ENCODE data around the gene LTC4S.
"Not testable (repeated sequence)": the region's sequence is repeated elsewhere in the genome, so short reads cannot be mapped to it uniquely, and the experiment has no call there.

The LTC4S gene, protein sequence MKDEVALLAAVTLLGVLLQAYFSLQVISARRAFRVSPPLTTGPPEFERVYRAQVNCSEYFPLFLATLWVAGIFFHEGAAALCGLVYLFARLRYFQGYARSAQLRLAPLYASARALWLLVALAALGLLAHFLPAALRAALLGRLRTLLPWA
- total RNA-seq, result 2.7 to 4.8 reads per million in 2 donors

DNA sequence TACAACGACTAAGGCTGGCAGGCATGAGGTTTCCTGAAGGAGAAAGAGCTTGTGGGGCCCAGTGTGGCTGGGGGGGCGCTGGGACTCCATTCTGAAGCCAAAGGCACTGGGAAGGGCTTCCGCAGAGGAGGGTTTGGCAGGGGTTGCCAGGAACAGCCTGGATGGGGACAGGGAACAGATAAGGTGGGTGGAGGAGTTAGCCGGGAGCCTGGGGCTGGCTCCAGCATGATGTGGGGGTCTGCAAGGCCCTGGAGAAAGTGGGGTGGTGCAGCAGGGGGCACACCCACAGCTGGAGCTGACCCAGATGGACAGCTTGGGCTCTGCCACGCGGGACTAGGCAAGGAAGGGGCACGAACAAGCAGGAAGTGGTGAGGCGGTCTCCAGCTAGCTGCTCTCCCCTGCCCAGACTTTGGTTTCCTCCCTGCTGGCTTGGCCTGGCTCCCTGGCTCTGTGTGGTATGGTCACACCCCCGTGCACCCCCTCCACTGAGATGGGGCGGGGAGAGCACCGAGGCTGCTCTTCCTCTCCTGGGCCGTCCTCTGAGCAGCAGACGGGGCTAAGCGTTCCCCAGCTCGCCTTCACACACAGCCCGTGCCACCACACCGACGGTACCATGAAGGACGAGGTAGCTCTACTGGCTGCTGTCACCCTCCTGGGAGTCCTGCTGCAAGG lies at the start of gene LTC4S:
LTC4S (plus strand) TSS at position 519 of the 672 bp plus-strand sequence; CDS start at position 614, 95 bp downstream.
- peak; percentile 52 for DNase-seq

DNA sequence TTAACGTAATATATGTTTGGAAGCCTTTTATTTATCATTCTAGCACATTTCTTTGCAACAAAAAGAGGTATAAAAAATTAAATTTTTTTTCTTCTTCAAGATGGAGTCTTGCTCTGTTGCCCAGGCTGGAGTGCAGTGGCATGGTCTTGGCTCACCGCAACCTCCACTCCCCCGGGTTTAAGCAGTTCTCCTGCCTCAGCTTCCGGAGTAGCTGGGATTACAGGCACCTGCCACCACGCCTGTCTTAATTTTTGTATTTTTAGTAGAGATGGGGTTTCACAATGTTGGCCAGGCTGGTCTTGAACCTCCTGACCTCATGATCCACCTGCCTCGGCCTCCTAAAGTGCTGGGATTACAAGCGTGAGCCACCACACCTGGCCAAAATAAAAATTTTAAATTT lies 49.7 kb upstream of the LTC4S start:
- not testable (repeated sequence) for DNase-seq

DNA sequence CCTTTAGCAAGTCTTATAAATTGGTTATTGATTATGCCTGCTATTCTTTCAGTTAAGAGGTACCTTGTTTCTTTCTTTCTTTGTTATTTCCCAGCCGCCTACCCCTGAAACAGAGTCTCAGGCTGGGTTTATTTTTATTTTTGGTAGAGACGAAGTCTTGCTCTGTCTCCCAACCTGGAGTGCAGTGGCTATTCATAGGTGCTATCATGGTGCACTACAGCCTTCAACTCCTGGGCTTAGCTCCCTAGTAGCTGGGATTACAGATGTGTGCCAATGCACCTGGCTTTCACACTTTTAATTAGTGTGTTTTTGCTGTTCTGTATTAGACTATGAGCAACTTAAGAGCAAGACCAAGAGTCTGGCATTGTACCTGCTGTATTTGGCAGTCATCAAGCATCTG lies 46.9 kb upstream of the LTC4S start:
- no peak for DNase-seq

DNA sequence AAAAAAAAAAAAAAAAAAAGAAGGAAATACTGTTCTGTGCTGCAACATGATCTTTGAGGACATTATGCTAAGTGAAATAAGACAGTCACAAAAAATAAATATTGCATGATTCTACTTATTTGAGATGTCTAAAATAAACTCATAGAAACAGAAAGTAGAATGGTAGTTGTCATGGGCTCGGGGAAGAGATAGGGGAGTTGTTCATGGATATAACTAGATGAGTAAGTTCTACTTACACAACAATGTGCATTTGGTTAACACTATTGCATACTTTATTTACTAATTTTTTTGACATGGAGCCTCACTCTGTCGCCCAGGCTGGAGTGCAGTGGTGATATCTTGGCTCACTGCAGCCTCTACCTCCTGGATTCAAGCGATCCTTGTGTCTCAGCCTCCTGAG lies 46.0 kb upstream of the LTC4S start:
- DNase-seq, result no peak

DNA sequence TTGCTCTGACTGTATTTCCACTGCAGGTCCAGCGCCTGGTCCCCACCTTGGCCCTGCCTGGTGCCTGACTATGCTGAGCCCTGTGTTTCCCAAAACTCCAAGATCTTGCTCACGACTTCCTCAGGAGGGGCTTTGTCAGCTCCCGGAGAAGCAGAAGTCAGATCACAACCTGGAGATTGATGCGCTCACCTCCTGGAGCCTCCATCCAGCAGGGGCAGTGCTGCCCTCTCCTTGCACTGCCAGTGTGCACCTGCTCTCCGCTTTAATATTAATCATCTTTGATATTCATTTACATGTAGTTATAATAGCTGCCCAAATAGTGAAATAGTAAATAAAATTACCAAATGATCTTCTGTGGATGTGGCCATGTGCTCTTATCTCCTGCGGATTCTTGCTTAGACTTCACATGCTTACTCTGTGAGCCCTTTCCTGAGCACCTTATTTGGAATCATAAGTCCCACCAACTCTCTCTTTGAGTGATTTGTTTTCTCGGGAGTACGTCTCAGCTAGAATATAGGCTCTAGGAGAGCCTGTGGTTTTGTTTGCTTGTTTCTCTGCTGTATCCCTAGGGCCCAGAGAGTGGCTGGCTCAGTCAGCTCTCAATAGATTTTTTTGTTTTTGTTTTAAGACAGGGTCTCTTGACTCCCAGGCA lies 43.8 kb upstream of the LTC4S start:
- DNase-seq, result no peak

DNA sequence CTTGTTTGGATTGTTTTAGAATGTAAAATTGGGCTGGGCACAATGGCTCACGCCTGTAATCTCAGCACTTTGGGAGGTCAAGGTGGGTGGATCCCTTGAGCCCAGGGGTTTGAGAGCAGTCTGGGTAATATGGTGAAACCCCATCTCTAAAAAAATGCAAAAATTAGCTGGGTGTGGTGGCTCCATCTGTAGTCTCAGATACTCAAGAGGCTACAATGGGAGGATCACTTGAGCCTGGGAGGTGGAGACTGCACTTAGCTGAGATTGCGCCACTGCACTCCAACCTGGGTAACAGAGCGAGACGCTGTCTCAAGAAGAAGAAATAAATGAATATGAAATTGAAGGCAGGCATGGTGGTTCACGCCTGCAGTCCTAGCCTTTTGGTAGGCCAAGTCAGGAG lies 39.8 kb upstream of the LTC4S start:
- DNase-seq, result no peak

DNA sequence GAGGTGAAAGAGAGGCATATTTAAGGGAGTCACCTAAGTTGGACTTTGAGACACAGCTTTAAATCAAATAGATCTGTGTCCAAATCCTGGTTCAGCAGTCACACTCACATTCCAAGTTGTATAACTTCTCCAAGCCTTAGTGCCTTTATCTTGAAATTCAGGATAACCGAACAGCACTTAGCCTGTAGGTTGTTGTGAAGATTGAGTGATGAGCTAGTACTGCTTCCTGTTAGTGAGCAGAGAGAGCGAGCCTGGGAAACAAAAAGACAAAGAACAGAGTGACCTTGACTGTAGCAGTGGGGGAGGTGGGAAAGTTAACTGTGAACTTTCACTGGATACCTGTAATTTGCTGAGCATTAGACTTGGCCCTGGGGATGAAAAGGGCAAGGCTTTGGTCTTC lies 38.8 kb upstream of the LTC4S start:
- no peak for DNase-seq

DNA sequence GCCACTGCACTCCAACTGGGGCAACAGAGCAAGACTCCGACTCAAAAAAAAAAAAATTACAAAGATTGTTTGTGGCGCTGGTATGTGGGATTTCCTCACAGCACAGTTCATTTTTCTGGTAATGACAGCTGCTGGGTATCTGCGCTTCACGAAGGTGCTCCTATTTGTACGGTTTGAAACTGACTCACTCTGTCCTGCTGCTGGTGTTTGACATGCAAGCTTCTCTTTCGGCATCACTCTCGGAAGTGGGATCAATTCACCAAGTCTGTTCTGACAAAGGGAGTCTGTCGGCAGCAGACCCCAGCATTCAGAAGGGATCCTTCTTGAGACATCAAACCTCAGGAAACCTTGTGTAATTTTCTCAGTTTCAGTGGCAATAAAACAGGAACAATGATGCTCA lies 34.8 kb upstream of the LTC4S start:
- DNase-seq, result no peak

DNA sequence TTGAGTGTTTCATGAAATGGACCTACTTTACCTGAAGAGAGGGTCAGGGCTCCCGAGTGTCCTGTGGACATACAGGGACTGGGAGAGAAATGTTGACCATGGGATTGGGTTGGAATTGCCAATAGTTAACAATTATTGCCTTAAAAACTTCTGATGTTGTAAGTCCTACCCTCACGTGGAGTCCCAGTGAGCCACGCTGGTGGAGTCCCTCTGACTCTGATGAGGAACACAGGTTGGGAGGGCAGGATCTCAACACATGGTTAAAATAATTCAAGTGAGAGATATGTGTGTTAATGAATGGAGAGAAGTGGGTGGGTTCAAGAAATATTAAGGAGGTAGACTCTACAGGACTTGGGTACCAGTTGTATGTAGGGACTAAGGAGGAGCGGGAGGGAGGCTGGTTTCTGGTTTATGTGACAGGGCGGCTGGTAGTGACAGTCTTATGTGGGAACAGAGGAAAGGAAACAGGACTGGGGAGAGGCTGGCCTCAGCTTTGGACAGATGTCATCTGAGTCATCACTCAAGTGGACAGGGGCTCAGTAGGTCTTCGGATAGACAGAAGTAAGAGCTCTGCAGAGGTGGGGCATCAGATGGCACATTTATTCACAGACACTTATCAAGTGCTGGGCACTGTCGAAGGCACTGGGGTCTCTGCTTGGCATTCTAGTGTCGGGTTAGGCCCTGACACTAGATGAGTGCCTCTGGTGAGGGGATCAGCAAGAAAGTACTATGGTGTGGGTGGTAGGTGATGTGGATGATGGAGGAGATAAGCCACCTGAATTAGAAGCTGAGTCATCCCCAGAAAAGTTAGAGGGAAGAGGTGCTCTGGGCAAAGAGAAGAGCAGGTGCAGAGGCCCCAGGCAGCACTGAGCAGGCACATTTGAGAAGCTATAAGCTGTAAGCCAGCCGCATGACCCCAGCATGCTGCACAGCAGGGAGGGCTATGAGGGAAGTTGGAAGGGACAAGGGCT lies 33.9 kb upstream of the LTC4S start:
- no peak for DNase-seq

DNA sequence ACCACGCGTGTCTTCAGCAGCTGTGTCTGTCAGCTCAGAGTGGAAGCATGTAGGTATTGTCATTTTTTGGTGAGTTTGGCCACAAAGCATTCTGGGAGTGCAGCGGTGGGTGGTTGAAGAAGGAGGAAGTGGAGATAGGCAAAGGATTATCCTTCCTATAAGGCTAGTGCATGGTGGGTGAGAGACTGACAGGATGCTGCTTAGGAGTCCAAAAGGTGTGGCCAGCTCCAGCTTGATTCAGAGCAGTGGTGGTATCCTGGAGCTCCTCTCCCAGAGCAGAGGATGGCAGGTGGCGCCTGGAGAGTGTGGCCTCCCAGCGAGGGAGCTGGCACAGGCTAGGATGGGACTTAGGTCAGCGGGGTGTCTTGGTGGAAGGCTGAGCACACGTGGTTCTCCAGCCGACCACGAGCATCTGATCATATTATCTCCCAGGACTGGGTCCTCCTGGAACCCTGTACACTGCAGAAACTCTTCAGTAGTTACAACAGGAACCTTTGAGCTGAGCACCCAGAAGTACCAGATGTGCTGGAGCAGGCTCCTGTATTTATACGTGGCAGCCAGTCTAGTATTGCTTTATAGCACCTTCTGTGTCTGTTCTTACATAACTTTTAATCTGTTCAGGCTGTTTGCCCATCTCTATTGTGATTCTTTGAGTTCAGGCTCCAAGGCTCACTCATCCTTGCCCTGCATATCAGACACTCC lies 31.6 kb upstream of the LTC4S start:
- no peak for DNase-seq

DNA sequence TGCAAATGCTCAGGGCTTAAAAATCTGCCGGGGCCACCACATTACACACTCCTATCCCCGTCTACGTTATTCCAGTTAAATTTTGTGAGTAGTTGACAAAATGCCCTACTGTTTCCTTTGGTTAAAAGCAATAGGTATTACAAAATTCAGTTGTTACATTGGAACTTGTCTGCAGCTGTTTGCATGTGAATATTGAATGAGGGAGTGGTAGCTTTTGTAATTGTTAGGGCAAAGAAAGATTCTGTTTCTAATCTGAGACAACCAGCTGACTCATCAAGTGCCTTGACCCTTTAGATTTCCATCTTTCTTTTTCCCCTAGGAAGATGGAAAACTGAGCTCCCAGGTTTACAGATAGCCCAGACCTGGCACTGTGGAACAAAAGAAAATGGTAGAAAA lies 31.0 kb upstream of the LTC4S start:
- DNase-seq, result no peak

DNA sequence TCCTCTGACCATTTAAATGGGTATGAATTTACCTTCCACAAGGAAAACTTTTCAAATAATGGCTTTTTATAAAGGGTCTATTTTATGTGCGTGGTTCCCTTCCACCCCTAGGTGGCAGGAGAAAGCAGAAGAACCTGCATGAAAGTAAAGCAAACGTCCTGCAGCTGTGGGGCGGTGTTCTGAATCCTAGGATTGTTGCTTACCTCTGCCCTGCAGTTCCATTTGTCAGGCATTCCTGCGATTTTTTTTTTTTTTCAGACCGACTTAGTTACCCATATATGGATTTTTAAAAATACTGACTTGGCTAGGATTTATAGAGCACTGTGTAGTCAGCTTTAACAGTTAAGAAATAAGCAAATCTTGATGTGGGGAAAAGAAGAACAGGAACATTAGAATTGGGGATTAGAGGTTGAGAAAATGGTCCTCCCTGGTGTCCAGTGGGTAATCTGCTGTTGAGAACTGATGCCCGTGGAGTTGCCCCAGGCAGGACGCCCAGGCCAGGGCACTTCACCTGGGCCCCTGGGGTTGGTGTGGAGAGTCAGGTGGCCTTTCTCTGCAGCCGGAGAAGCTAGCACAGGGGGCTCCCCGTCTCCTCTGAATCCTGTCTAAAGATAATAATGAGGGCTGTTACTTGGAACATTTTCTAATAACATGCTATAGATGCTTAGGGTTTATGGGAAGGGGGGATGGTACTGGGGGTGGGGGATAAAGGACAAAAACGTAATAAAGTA lies 30.4 kb upstream of the LTC4S start:
- peak; percentile 23 for DNase-seq

DNA sequence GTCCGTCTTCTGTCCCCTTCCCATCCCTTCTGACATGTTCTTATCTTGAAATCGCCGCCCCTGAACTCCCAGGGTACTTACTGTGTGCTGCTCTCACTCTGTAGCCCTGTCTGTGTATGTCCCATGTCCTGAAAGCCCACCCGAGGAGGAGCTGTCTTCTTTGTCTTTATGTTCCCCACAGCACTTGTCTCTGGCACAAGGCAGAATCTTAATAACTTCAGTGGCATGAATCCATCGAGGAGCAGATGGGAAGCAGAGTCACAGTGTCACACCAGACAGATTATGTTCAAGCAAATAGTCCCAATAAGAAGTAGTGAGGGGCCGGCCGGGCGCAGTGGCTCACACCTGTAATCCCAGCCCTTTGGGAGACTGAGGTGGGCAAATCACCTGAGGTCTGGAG lies 29.7 kb upstream of the LTC4S start:
- DNase-seq, result no peak

DNA sequence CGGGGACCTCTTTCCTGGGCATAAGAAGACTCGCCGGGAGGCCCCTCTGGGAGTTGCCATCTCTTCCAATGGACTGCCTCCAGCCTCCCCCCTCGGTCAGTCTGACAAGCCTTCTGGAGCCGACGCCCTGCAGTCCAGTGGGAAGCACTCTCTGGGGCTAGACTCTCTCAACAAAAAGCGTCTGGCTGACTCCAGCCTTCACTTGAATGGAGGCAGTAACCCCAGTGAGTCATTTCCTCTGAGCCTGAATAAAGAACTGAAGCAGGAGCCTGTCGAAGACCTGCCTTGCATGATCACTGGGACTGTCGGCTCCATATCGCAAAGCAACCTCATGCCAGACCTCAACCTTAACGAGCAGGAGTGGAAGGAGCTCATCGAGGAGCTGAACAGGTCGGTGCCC lies 28.4 kb upstream of the LTC4S start:
- no peak for DNase-seq

DNA sequence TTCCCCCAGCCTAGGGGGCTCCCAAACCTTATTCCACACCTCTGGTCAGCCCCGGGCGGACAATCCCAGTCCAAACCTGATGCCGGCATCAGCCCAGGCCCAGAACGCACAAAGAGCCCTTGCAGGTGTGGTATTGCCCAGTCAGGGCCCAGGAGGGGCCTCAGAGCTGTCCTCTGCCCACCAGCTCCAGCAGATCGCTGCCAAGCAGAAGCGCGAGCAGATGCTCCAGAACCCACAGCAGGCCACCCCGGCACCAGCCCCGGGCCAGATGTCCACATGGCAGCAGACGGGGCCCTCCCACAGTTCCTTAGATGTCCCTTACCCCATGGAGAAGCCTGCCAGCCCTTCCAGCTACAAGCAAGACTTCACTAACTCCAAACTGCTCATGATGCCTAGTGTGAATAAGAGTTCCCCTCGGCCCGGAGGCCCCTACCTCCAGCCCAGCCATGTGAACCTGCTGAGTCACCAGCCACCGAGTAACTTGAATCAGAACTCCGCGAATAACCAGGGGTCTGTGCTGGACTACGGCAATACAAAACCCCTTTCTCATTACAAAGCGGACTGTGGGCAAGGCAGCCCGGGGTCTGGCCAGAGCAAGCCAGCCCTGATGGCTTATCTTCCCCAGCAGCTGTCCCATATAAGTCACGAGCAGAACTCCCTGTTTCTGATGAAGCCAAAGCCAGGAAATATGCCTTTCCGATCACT lies 27.6 kb upstream of the LTC4S start:
- no peak for DNase-seq

DNA sequence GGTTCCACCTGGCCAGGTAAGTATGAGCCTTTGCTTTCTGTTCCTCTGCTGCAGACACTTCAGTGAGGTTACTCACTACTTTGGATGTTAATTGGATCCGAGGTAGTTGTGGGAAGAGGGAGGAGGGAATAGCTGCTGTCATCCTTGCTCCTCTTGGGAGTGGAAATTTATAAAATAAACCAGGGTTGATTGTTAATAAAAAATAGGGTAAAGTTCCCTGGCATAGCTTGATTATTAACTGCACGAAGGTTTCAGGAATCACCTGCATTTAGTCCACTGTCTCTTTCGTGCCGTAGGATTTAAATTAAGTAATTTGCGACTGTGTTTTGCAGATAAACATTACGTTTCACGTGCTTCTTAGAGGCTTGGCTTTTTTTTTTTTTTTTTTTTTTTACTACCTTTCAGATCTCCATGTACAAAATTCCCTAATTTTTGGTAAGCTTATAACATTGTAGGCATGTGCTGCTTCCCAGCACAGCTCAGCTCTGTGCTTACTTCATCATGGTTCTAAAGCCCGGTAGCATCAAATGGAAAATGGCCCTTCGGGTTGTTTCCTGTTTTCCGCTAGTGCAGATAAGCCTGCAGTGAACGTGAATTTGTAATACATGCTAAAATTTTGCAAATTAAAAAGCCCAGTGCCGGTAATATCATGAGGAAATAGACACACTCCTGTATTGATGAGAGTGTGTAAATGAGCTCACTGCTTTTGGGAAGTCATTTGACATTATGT lies 26.9 kb upstream of the LTC4S start:
- DNase-seq, result no peak

DNA sequence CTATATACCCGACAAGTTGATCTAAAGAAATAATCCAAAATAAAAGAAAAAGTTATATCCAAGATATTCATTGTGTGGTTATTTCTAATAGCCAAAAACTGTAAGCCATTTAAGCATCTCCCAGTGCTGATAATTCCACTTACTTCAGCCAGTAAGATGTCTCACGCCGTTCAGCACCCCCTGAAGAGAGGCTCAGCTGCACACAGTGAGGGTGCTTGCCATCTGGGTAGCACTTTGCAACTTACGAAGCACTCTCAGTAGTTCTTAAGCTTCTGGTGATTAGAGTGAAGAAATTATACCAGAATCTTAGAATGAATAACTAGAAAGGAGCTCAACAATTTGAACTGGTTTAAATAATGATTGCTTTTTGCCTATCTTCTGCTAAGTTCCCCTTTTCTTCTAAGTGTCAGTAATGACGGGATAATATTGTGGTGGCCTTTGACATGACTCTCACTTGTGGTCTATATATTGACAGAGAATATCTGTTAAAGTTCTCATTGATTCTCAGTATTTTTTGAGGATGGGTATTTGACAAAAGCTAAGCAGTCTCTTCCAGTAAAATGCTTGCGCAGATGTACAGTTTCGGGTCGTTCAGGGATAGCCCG lies 26.2 kb upstream of the LTC4S start:
- DNase-seq, result no peak

DNA sequence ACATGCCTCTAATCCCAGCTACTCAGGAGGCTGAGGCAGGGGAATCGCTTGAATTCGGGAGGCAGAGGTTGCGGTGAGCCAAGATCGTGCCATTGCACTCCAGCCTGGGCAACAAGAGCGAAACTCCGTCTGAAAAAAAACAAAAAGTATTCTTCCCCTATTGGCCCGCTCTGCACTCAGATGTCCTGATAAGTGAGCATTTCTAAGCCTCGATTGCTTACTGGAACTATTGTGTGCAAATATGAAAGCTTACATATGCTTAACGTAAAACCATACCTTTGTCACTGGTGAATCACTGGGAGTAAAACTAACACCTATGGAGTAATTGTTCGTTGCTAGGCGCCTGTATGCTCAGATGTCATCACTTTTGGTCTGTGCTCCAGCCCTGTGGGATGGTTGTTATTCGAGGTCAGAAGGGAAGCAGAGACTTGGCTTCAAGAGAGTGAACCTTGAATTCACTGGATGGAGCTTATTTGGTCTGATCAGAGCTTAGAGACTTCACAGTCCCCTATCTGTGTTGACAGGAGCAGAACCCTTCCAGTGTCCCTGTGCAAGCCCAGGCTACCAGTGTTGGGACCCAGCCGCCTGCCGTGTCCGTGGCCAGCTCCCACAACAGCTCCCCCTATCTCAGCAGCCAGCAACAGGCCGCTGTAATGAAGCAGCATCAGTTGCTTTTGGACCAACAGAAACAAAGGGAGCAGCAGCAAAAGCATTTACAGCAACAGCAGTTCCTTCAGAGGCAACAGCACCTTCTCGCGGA lies 25.3 kb upstream of the LTC4S start:
- DNase-seq, result no peak

DNA sequence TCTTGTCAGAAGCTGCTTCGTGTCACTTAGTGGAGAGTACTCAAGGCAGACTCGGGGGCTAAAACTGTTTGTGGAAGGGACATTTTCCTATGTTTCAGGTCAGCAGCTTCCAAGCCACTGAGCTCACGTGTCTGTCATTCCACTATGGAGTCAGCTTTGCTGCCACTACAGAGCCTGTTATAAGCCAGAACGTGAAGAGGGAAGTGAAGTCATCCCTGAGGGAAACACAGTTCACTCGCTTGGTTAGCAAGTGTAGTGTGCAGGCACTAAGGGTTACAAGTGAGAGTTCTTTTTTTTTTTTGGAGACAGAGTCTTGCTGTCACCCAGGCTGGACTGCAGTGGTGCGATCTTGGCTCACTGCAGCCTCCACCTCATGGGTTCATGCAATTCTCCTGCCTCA lies 24.5 kb upstream of the LTC4S start:
- no peak for DNase-seq

Data from T-helper 9 cell (primary cell).